ENCODE measurements around the gene PLXNC1.
"Not testable (repeated sequence)": the region's sequence is repeated elsewhere in the genome, so short reads cannot be mapped to it uniquely, and the experiment has no call there.

PLXNC1 gene

DNA sequence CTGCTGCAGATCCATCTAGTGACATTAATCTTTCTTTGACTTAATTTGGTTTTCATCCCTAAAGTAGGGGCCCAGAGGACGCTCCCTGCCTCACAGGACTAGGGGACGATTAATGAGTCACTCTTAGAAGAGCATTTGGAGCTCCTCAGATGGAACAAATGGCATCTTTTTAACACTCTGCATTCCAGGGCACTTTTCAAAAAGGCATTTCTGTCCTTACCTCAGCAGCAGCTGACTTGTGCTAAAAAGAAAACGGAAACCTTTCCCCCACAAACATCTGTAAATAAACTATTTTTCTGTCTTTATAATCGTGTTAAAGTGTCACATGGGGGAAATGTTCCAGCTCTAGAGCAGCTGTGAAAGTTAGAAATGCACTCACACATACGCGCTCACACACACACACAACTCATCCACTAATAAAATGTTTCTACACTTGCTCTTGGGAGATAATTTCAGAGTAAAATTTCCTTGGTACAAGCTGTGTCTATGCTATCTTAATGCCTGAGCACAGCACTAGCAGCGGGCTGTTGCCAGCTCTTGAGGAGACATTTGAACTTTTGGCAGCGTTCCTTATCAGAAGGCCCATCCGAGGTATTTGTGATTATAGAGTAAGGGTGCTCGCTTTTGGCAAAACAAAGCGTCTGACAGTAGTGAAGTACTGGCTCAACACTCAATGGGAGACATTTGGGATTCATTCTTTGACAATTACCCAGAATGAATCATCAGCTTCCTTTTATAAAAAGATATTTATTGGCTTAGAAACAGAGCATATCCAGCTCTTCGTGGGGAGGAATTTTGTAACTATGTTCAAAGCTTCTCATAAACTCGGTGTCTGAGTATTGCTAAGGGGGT, 141.3 kb downstream of the PLXNC1 start:
- DNase-seq (ENCODE audit: low read depth in 3 of 3): no peak

DNA sequence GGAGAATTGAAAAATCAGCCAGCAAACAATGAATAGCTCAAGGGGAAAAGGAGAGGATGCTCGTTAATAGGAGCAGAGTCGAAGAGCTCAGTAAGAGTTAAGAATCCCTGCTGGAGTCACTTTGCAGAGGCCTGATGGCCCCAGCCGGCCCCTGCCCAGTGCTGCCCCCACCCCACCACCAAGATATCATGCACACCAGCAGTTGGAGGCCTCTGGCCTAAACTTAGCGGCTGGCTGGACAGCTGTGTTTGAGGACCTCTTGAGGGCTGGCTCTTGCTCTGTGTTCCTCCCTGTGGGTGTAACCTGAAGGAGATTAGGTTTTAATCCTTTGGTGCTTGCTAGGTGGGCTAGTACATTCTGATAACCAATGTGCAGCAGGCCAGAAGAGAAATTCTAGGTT, 142.0 kb downstream of the PLXNC1 start:
- DNase-seq (ENCODE audit: low read depth in 3 of 3): no peak

DNA sequence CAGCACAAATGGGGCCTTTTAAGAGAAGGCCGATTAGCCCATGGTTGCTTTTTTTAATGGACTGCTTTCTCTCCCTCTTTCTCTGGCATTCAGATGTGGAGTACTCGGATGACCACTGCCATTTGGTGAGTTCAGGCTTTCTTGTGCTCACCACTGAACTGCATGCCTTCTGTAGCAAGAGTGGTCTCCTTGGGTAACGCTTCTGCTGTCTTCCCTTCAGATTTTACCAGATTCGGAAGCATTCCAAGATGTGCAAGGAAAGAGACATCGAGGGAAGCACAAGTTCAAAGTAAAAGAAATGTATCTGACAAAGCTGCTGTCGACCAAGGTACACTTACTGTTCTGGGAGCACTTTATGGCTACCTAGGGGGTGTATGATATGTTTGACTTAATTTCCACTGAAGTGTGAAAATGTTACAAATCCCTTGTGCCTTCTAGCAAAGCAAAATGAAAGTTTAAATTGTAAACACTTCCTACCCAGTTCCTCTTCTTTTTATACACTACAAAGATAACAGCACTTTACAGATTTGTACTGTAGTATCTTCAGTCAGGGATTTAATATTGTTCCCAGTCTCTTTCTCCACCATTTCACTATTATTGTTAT, 148.8 kb downstream of the PLXNC1 start:
- no peak for DNase-seq (ENCODE audit: low read depth in 3 of 3)

DNA sequence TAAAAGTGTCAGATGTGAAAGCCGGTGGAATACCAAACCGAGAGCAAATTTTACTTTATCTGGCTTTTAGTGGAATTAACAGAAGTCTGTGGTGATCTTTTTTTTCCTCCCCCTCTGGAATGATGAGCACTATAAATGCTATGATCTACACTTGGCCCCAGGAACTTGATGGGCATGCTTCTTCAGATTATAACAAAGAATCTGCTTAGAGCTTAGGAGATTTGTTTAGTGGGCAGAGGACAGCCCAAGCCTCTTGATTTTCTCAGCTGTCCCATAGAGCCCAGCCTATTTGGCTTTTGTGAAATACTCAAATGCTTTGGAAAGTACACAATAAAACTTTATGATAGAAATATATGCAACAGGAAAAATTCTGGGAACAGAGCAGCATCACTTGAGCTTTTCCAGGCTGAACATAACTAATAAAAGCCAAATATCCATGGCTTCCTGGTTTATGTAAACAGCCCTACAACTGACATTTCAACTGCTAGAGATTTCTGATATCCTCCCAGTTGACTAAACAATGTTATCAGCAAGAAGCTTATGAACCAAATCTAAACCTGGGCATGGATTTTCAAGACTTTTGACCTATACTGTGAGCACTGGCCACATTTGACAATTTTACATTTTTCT, 149.6 kb downstream of the PLXNC1 start:
- no peak for DNase-seq (ENCODE audit: low read depth in 3 of 3)

DNA sequence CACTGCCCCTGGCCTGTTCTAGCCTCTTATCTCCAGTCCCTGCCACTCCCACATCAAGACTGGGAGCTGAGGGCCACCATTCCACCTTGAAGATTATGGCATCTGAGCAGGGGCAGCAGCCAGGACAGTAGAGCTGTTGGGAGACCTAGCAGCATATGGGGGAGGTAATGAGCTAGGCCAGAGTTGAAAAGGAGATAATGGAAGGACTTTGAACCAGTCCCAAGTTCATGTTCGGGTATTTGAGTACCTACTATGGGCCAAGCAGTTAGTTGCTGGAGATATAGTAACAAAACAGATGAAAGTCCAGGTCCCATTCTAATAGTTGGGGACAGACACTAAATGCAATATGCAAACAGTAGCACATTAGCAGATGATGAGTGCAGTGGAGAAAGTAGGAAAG, 151.5 kb downstream of the PLXNC1 start:
- no peak for DNase-seq (ENCODE audit: low read depth in 3 of 3)

DNA sequence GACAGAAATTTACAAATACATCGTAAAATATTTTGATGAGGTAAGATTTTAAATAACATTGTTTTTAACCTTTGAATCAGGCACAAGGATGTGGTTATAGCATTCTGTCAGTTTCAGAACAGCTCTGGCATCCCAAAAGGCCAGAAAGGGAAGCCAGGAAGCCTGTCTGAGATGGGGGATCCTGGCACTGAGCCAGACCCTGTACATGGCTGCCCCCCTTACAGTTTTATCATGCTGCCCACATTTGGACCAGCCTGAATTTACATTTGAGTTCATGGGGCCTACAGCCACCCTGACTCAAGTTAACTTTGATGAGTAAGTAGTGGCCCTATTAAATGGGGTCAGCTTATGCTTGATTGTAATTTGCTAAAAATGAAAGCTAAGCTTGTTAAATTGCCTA, 155.6 kb downstream of the PLXNC1 start:
- no peak for DNase-seq (ENCODE audit: low read depth in 3 of 3)

DNA sequence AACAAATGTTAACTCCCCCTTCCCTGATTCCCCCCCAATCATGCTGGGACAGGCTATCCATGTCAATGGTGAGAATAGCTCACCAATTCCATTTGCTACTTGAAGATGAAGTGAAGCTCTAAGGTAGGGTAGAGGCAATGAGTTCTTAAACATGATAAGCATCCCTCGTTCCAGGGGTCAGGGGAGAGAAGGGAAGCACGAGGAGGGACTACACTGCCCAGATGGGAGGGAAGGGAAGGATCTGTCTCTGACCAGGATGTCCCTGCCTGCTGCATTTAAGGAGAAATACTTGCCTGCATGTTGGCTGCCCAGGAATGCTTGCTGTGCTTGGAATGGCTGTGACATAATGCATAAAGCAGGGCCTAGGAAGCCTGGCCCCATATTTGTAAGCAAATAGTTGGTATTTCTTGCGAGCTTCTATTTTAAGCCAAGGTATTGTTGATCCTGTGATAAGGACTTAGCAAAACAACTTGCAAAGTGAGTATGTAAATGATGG, 156.2 kb downstream of the PLXNC1 start:
- DNase-seq (ENCODE audit: low read depth in 3 of 3): no peak

DNA sequence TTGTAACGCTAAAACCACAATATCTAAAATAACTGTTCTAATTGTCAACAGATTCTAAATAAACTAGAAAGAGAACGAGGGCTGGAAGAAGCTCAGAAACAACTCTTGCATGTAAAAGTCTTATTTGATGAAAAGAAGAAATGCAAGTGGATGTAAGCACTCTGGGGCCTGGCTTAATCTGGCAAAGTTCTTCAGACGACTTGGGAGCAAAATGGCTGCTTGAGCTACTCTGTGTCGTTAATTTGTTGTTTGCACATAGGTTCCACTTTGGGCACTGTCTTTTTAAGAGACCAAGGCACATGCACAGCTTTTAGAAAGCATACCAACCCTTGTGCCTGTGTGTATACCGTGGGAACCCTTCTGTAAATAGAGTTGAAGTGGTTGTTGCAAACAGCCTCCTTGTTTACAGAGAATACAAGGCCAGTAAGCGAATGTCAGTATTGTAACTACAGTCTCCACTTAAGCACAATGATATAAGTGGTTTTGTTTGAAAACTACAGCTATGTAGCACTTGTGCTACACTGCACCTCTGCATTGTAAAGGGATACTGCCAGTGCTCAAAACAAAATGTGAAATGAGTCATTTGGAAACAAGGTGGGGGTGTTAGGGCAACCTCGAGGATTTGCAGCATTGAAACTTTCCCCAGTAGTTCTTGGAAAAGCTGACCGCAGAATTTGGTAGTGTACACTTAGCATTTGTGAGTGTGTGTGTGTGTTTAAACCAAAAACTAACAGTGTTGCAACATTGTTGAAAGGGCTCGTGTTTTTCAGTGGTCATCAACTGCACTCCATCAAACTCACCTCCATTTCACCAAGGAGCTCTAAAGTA, 157.0 kb downstream of the PLXNC1 start:
- DNase-seq (ENCODE audit: low read depth in 3 of 3): peak in 2 of 3 experiments; percentile 23 to 26

DNA sequence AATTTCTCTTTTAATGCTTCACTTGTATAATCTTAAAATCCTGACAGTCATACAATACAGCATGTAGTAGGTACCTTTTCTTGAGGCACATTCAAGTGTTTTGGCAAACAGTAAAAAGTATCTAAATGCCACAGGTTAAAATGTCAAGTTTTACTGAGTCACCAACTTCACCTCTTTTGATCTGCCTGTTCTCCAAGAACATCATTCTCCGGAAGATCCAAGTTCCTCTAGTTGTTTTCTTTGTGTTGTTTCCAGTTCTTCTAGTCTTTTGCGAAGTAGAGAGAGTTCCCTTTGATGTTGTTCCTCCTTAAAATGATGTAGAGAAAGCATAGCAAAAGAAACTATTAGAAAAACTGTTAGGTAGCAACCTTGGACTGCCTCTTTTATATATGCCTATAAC, 160.2 kb downstream of the PLXNC1 start:
- DNase-seq (ENCODE audit: low read depth in 3 of 3): no peak

DNA sequence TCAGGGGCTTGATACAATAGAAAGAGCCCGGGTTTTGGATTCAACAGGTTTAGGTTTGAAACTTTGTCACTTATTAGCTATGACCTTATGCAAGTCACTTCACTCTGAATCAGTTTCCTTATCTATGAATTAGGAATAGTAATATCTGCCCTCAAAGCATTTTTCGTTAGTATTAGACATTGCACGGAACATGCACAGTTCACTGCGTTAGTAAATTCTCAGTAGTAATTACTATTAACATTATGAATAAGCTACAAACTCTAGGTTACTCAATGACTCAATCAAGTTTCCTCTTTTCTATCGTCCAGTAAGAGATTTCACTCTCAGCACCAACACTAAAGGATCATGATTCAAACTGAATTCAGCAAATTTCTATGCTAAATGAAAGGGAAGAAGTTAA, 161.0 kb downstream of the PLXNC1 start:
- no peak for DNase-seq (ENCODE audit: low read depth in 3 of 3)

DNA sequence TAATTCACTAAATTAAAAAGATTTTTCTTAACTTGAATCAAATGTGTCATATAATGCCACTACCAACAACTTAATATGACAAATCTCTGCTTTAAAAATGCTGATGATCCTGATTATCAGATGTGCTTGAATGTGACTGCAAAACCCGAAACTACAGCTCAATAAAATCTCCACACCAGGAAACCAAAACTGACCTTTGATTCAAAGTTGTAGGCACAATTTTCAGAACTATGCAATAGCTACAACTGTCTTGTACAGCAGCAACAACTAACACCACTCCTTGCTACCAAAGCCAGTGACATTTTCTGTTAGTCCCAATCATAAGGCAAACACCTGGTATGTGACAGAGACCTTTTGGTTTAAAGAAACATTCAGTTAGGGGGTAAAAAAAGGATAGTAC, 164.0 kb downstream of the PLXNC1 start:
- DNase-seq (ENCODE audit: low read depth in 3 of 3): no peak

DNA sequence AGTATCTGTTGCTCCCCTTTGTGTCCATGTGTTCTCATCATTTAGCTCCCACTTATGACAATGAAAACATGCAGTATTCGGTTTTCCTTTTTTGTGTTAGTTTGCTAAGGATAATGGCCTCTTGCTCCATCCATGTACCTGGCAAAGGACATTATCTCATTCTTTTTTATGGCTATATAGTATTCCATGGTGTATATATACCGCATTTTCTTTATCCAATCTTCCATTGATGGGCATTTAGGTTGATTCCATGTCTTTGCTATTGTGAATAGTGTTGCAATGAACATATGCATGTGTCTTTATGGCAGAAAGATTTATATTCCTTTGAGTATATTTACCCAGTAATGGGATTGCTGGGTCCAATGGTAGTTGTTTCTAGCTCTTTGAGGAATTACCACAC, 168.2 kb downstream of the PLXNC1 start:
- not testable (repeated sequence) for DNase-seq (ENCODE audit: low read depth in 3 of 3)

DNA sequence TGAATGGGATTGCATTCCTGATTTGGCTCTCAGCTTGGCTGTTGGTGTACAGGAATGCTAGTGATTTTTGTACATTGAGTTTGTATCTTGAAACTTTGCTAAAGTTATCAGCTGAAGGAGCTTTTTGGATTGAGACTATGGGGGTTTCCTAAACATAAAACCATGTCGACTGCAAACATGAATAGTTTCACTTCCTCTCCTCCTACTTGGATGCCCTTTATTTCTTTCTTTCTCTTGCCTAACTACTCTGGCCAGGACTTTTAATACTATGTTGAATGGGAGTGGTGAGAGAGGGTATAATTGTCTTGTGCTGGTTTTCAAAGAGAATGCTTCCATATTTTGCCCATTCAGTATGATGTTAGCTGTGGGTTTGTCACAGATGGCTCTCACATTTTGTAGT, 169.8 kb downstream of the PLXNC1 start:
- no peak for DNase-seq (ENCODE audit: low read depth in 3 of 3)

DNA sequence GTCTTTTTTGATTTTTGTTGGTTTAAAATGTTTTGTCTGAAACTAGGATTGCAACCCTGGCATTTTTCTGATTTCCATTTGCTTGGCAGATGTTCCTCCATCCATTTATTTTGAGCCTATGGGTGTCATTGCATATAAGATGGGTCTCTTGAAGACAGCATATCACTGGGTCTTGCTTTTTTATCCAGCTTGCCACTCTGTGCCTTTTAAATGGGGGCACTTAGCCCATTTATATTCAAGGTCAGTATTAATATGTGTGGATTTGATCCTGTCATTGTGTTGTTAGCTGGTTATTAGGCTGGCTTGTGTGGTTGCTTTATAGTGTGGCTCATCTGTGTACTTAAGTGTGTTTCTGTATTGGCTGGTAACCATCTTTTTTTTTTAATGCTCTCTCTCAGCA, 171.7 kb downstream of the PLXNC1 start:
- no peak for DNase-seq (ENCODE audit: low read depth in 3 of 3)

DNA sequence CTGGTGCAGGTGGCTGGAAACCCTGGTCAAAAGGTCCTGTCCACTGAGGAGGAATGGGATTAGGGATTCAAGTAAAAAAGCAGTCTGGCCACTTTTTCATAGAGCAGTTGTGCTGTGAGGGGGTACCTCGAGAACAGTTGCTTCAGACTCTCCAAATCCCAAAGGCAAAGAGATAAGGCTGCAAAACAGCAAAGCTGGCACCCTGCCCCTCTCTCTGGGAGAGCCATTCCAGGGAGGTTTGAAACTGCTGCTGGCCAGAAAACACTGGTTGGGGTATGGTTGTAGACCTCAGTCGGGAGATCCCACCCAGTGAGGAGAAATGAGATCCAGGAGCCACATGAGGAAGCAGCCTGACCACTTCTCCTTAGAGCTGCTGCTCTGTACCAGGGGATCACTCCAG, 174.0 kb downstream of the PLXNC1 start:
- no peak for DNase-seq (ENCODE audit: low read depth in 3 of 3)

DNA sequence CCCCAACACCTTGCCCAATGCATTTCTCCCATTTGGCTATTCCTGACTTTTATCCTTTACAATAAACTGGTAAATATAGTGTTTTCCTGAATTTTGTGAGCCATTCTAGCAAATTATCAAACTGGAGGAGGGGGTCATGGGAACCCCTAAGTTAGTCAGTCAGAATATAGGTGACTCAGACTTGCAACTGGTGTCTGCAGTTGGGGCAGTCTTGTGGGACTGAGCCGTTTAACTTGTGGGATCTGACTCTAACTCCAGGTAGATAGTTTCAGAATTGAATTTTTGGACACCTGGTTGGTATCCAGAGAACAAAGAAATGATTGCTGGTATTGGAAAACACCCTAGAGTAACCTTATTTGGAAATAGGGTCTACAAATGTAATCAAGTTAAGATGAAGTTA, 177.9 kb downstream of the PLXNC1 start:
- DNase-seq (ENCODE audit: low read depth in 3 of 3): no peak

DNA sequence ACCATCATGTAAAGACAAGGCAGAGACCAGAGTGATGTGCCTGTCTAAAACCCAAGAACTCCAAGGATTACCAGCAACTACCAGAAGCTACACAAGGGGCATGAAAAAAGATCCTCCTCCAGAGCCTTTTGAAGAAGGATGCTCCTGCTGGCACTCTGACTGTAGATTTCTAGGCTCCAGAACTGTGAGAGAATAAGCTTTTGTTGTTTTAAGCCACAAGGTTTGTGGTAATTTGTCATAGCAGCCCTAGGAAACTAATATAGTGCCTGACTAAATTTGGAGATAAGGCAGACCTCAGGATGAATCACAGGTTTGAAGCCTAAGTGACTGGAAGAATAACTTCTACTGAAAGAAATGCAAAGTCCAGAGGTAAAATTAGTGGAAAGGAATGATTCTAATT, 178.3 kb downstream of the PLXNC1 start:
- DNase-seq (ENCODE audit: low read depth in 3 of 3): no peak

DNA sequence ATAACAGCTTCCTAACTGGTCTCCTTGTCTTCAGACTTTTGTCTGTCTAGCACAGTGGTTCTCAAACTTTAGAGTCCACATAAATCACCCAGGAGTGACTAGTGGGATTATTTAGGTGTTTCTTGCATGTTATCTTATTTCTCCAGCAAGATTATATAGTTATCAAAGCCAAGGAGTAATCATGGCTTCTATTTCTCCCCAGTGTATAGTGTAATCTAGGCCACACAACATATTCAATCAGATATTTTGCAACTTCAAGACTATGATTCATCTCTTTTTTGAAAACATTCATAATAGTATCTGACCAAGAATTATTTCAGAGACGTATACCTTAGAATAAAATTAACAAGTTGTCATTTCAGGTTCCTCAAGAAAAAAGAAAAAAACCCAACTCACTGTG, 179.4 kb downstream of the PLXNC1 start:
- no peak for DNase-seq (ENCODE audit: low read depth in 3 of 3)

DNA sequence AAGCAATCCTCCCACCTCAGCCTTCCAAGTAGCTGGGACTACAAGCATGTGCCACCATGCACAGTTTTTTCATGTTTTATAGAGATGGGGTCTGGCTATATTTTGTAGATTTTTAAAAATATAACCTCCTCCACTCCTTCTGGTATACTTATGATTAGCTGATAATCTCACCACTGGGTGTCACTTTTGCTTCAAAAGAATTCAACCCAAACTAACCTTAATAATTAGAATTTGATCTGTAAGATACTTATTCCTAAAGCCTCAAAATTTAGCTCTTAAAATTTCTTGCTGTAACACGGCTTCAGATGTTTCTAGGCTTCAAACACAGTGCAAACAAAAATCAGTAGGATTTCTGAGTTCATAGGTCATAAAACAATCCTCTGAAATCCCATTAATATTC, 181.0 kb downstream of the PLXNC1 start:
- no peak for DNase-seq (ENCODE audit: low read depth in 3 of 3)

DNA sequence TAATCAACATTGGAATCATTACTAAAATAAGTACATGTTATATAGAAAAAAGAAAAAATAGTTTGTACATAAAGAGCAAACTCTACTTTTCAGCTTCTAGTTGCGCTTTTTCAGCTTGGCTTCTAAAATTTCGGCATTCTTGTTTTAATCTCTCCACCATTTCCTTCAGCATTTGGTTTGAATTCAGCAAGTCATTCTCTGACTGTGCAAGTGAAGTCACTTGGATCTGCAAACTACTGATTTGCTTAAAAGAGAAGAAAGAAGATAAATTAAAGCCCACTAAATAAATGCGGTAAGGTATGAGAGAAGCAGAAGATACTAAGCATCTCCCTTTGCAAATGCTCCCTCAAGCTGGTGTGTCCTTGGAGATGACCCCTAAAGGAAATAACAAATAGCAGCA, 185.0 kb downstream of the PLXNC1 start:
- DNase-seq (ENCODE audit: low read depth in 3 of 3): no peak

DNA sequence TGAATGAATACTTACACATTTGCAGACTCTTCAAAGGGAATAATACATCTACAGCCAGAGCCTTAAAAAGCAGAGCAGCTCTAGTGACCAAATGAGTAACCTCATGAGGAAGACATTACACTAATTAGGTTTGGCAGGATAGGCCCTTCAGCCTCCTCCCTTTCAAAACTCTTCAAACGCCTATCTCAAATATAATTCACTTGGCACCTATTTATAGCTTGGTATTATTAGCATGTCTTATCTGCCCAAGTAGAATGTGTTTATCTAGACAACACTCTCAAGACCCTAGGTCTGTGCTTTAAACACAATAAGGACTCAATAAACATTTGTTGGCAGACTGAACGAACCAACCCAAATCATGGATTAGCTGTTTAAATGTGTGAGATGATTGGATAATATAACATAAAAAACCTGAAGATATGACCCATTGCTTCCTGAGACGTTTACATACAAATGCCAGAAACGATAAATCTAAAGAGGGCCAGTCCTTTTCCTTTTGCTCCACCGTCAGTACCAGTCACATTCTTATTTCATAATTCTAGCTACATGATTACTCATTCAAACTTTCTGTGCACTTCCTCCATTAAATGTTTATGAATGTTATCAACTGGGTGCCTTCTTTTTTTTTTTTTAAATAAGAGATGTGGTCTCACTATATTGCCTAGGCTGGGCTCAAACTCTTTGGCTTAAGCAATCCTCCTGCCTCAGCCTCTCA, 188.0 kb downstream of the PLXNC1 start:
- no peak for DNase-seq (ENCODE audit: low read depth in 3 of 3)
